Natural killer cell (primary cell): ENCODE measurements around the gene CYSLTR2. TPM values are rescaled to one million over a fixed set of nuclear protein-coding genes. Genes with fewer than 3 reads are reported as not detected.

Source experiments
- ATAC-seq, 3 donors: fragments of 150-1000 bp in 2 of 3; fragments of 200-7000 bp in 1 of 3; cut with Tn5 transposase; 1 replicate in 1 of 3; 2 replicates in 2 of 3; pipeline ENCODE4 v1.10.0; 2021; ENCODE audit warnings: mild to moderate bottlenecking in 2 of 3, moderate library complexity in 2 of 3
- DNase-seq, 2 donors: peaks; one replicate each; pipeline versions ENCODE4 v3.0.0 to v3.0.0-alpha.2; 2013 to 2021; ENCODE audit warnings: mixed read lengths in 1 of 2
- H3K27ac ChIP-seq: one replicate; pipeline ENCODE4 v1.5.1; 2013; ENCODE audit warnings: mild to moderate bottlenecking, low read length
- H3K27me3 ChIP-seq: one replicate; pipeline ENCODE4 v1.6.1; 2013; ENCODE audit warnings: low read length; ENCODE audit not compliant: control insufficient read depth, insufficient read depth
- H3K36me3 ChIP-seq: one replicate; pipeline ENCODE4 v1.6.1; 2013; ENCODE audit warnings: low read length; ENCODE audit not compliant: control insufficient read depth, insufficient read depth
- H3K4me1 ChIP-seq: one replicate; pipeline ENCODE4 v1.6.1; 2013; ENCODE audit warnings: low read length; ENCODE audit not compliant: control insufficient read depth, insufficient read depth
- H3K4me3 ChIP-seq: one replicate; pipeline ENCODE4 v1.5.1; 2013; ENCODE audit warnings: low read length
- H3K9me3 ChIP-seq: one replicate; pipeline ENCODE4 v1.6.1; 2013; ENCODE audit warnings: low read length; ENCODE audit not compliant: control insufficient read depth, insufficient read depth
- H3K27ac Mint-ChIP-seq, 2 donors: one replicate each; pipeline ENCODE4 v1.8.0; 2022; ENCODE audit warnings: mild to moderate bottlenecking in 2 of 2, mixed read lengths in 2 of 2, moderate library complexity in 1 of 2
- H3K27me3 Mint-ChIP-seq, 2 donors: one replicate each; pipeline ENCODE4 v1.8.0; 2022; ENCODE audit warnings: low read depth in 2 of 2, mixed read lengths in 2 of 2
- H3K36me3 Mint-ChIP-seq: one replicate; pipeline ENCODE4 v1.8.0; 2022; ENCODE audit warnings: mixed read lengths
- H3K4me1 Mint-ChIP-seq, 2 donors: one replicate each; pipeline ENCODE4 v1.8.0; 2022; ENCODE audit warnings: mixed read lengths in 2 of 2
- H3K4me3 Mint-ChIP-seq: one replicate; pipeline ENCODE4 v1.8.0; 2022; ENCODE audit warnings: mild to moderate bottlenecking, moderate library complexity, mixed read lengths
- H3K9me3 Mint-ChIP-seq, 2 donors: one replicate each; pipeline ENCODE4 v1.8.0; 2022; ENCODE audit warnings: mixed read lengths in 2 of 2
- CTCF ChIP-seq: fragments of 200-600 bp; IDR thresholded peaks from one replicate; pipeline ENCODE4 v1.8.0; 2022; ENCODE audit warnings: antibody characterized with exemption
- WGBS: methylation state at CpG from one replicate; pipeline ENCODE4 v1.1.7; 2013; ENCODE audit warnings: missing lambda C conversion rate; ENCODE audit not compliant: insufficient coverage; 5-methylcytosine and 5-hydroxymethylcytosine counted together
- intact Hi-C: fragments of 100-400 bp; cut with micrococcal nuclease; formaldehyde crosslinking; loops from one replicate; pipeline ENCODE4 v1.14.2; 2022
- total RNA-seq, 4 donors: library from RNA; stranded (reverse); fragments of 120-200 nt in 1 of 4; gene quantifications; one replicate each; pipeline versions ENCODE4 v1.2.3 to v1.2.4, GENCODE V29; 2013 to 2022

CYSLTR2 gene
- total RNA-seq, 3 donors from 2014 or later (not counting 1 experiment from before 2014, with no cell fraction given), result 5.3 to 8.6 (median 7.9) TPM

GRCh38 chr13:48709213-48709612 lies 55.5 kb downstream of the CYSLTR2 start:
- DNase-seq (no peak), ATAC-seq (peak in 1 of 3 donors; percentile 15)
- no peaks in the 10 kb centered on the region for H3K27me3 Mint-ChIP-seq
- H3K36me3 ChIP-seq, result no peaks in the 10 kb centered on the region
- H3K9me3 Mint-ChIP-seq, result peaks cover 9 to 11% of the 10 kb centered on the region in 2 donors
- H3K4me3 ChIP-seq, result no peak overlapping the region
- no peaks in the 10 kb centered on the region for H3K9me3 ChIP-seq
- intact Hi-C loops, result loop anchor here (5.0 kb wide), 1 partner anchor 57 kb away; the partner anchor contains the start of gene CYSLTR2
- H3K27me3 ChIP-seq, result no peaks in the 10 kb centered on the region
- H3K4me1 ChIP-seq, result peaks cover 15% of the 10 kb centered on the region
- H3K4me1 Mint-ChIP-seq, result peaks cover 69 to 82% of the 10 kb centered on the region in 2 donors
- no peak for TF ChIP-seq CTCF
- peak overlapping the region; percentile 70 for H3K4me3 Mint-ChIP-seq
- WGBS, result 77% methylated on average over 2 of the region's 2 CpGs
- peaks cover 18% of the 10 kb centered on the region for H3K36me3 Mint-ChIP-seq
- H3K27ac Mint-ChIP-seq, result peak overlapping the region; percentile 73 to 88
- peak overlapping the region; percentile 20 for H3K27ac ChIP-seq

GRCh38 chr13:48710160-48710559 lies 56.4 kb downstream of the CYSLTR2 start:
- no CpG with 5 or more reads among the region's 1 CpG for WGBS
- ATAC-seq (peak; percentile 72 to 81 (median 77)), DNase-seq (no peak)
- Mint-ChIP-seq H3K36me3 (peaks cover 18% of the 10 kb centered on the region), H3K4me1 (peaks cover 60 to 73% of the 10 kb centered on the region in 2 donors), H3K9me3 (peaks cover 9 to 11% of the 10 kb centered on the region in 2 donors), H3K4me3 (peak overlapping the region; percentile 70), H3K27ac (peak overlapping the region; percentile 73 to 88), H3K27me3 (no peaks in the 10 kb centered on the region)
- Histone ChIP-seq H3K27ac (no peak overlapping the region), H3K9me3 (no peaks in the 10 kb centered on the region), H3K4me1 (peaks cover 15% of the 10 kb centered on the region), H3K4me3 (no peak overlapping the region), H3K36me3 (no peaks in the 10 kb centered on the region), H3K27me3 (no peaks in the 10 kb centered on the region)
- no peak for TF ChIP-seq CTCF
- intact Hi-C loops, result no loop called here

- H3K27ac ChIP-seq, result no peak overlapping the region
- intact Hi-C loops, result no loop called here
- TF ChIP-seq CTCF, result no peak
- H3K4me1 ChIP-seq, result peaks cover 8% of the 10 kb centered on the region
- Mint-ChIP-seq H3K36me3 (peaks cover 29% of the 10 kb centered on the region), H3K4me3 (no peak overlapping the region), H3K9me3 (peaks cover 15 to 17% of the 10 kb centered on the region in 2 donors), H3K4me1 (peaks cover 48 to 53% of the 10 kb centered on the region in 2 donors), H3K27me3 (no peaks in the 10 kb centered on the region), H3K27ac (peak overlapping the region; percentile 25 to 45)
- H3K9me3 ChIP-seq, result no peaks in the 10 kb centered on the region
- no peaks in the 10 kb centered on the region for H3K36me3 ChIP-seq
- H3K27me3 ChIP-seq, result no peaks in the 10 kb centered on the region
- no peak overlapping the region for H3K4me3 ChIP-seq
- ATAC-seq, result no peak
- no peak for DNase-seq
Measured at GRCh38 chr13:48712141-48712540, 58.4 kb downstream of the CYSLTR2 start.

- Histone ChIP-seq H3K27ac (no peak overlapping the region), H3K9me3 (peaks cover 3% of the 10 kb centered on the region), H3K4me3 (no peak overlapping the region), H3K4me1 (no peaks in the 10 kb centered on the region), H3K36me3 (no peaks in the 10 kb centered on the region), H3K27me3 (no peaks in the 10 kb centered on the region)
- DNase-seq (no peak), ATAC-seq (no peak)
- Mint-ChIP-seq H3K4me1 (peaks cover 12 to 15% of the 10 kb centered on the region in 2 donors), H3K36me3 (peaks cover 21% of the 10 kb centered on the region), H3K9me3 (peaks cover 7 to 15% of the 10 kb centered on the region in 2 donors), H3K27ac (no peak overlapping the region), H3K27me3 (no peaks in the 10 kb centered on the region), H3K4me3 (no peak overlapping the region)
- intact Hi-C loops, result no loop called here
- WGBS, result no CpG with 5 or more reads among the region's 1 CpG
- no peak for TF ChIP-seq CTCF
Measured at GRCh38 chr13:48715977-48716376, 62.2 kb downstream of the CYSLTR2 start.
